HCT116 (cell line): Measurements from ENCODE around the gene ZYG11B. TPM values are rescaled to one million over a fixed set of nuclear protein-coding genes. Genes with fewer than 3 reads are reported as not detected.

Experiments used
- ATAC-seq: fragments of 200-7000 bp; cut with Tn5 transposase; 2 replicates; pipeline ENCODE4 v1.9.1; 2020; ENCODE audit warnings: mild to moderate bottlenecking, moderate library complexity
- BruUV-seq: library from RNA; stranded (reverse); fragments of 400-500 nt; replicated peaks from 2 replicates; lab custom pipeline; 2021; lab: Mats Ljungman, UMichigan
- CTCF ChIA-PET: fragments of 300-600 bp; sonication (Branson Sonifier 250); formaldehyde crosslinking; loops from one replicate; lab custom pipeline; 2021; ENCODE audit warnings: antibody characterized with exemption; lab: Charles Lee
- POLR2A ChIA-PET: fragments of 300-600, 350-600 bp; sonication (Branson Sonifier 250); formaldehyde crosslinking; loops from one replicate; lab custom pipeline; 2021; ENCODE audit warnings: antibody characterized with exemption; lab: Charles Lee
- RAD21 ChIA-PET, 2 experiments: fragments of 300-600 bp; sonication (Branson Sonifier 250); formaldehyde crosslinking; loops; one replicate each; lab custom pipeline; 2023; ENCODE audit warnings: low total read pairs in 2 of 2; ENCODE audit not compliant: uncharacterized antibody in 2 of 2, unreplicated experiment in 2 of 2, low non-redundant PET in 1 of 2; lab: Charles Lee
- DNase-seq: peaks from one replicate; pipeline ENCODE4 v3.0.0-alpha.2; 2010; ENCODE audit warnings: low read depth, low spot score
- H2AFZ ChIP-seq: fragments of 200-600 bp; shearing (Covaris generic), sonication (generic); 2 replicates; pipeline ENCODE4 v1.6.1; 2017; ENCODE audit warnings: low read depth, mixed run types, mixed read lengths, antibody characterized with exemption, low read length; ENCODE audit not compliant: poor library complexity, severe bottlenecking
- H3K27ac ChIP-seq: 2 replicates; pipeline ENCODE4 v1.5.1; 2012; ENCODE audit warnings: low read depth, low read length
- H3K27me3 ChIP-seq: fragments of 200-600 bp; sonication (generic); 2 replicates; pipeline ENCODE4 v1.6.1; 2016; ENCODE audit warnings: mixed run types, low read length, mixed read lengths; ENCODE audit not compliant: insufficient read depth
- H3K36me3 ChIP-seq, 2 experiments: fragments of 200-500 bp in 1 of 2; fragments of 200-600 bp in 1 of 2; sonication (Bioruptor generic) in 1 of 2; sonication (generic) in 1 of 2; 2 replicates each; pipeline versions ENCODE4 v1.5.1 to v1.6.1; 2014 to 2016; ENCODE audit warnings: low read length in 2 of 2, inconsistent platforms in 1 of 2, mixed read lengths in 1 of 2, mixed run types in 1 of 2; ENCODE audit not compliant: insufficient read depth in 2 of 2, control insufficient read depth in 1 of 2
- H3K4me1 ChIP-seq, 2 experiments: fragments of 200-600 bp in 1 of 2; sonication (generic) in 1 of 2; 2 replicates each; pipeline versions ENCODE4 v1.5.1 to v1.6.1; 2012 to 2017; ENCODE audit warnings: low read length in 2 of 2, inconsistent platforms in 1 of 2, mild to moderate bottlenecking in 1 of 2, mixed read lengths in 1 of 2, mixed run types in 1 of 2, moderate library complexity in 1 of 2; ENCODE audit not compliant: insufficient read depth in 2 of 2, control insufficient read depth in 1 of 2
- H3K4me2 ChIP-seq: fragments of 200-600 bp; sonication (generic); 2 replicates; pipeline ENCODE4 v1.6.1; 2017; ENCODE audit warnings: mixed run types, low read length, mixed read lengths
- H3K4me3 ChIP-seq, 2 experiments: fragments of 200-600 bp in 1 of 2; sonication (generic) in 1 of 2; replicated peaks in 1 of 2; 2 replicates each; pipeline ENCODE4 v1.5.1; 2011 to 2016; ENCODE audit warnings: low read length in 2 of 2, control low read depth in 1 of 2, low read depth in 1 of 2, mild to moderate bottlenecking in 1 of 2, mixed read lengths in 1 of 2, mixed run types in 1 of 2
- H3K79me2 ChIP-seq: fragments of 200-600 bp; sonication (generic); 2 replicates; pipeline ENCODE4 v1.6.1; 2017; ENCODE audit warnings: mild to moderate bottlenecking, mixed run types, low read length, moderate library complexity, mixed read lengths; ENCODE audit not compliant: insufficient read depth
- H3K9ac ChIP-seq: fragments of 200-600 bp; sonication (generic); 2 replicates; pipeline ENCODE4 v1.6.1; 2016; ENCODE audit warnings: low read length, mixed read lengths
- H3K9me2 ChIP-seq: fragments of 200-600 bp; sonication (generic), shearing (Covaris generic); 2 replicates; pipeline ENCODE4 v1.6.1; 2017; ENCODE audit warnings: mixed run types, mild to moderate bottlenecking, moderate library complexity; ENCODE audit not compliant: insufficient read depth
- H3K9me3 ChIP-seq, 2 experiments: fragments of 200-500 bp in 1 of 2; fragments of 200-600 bp in 1 of 2; sonication (Bioruptor generic) in 1 of 2; sonication (generic) in 1 of 2; 2 replicates each; pipeline ENCODE4 v1.6.1; 2014 to 2017; ENCODE audit warnings: low read length in 2 of 2, mixed read lengths in 2 of 2, inconsistent platforms in 1 of 2, low read depth in 1 of 2, mild to moderate bottlenecking in 1 of 2, mixed run types in 1 of 2, moderate library complexity in 1 of 2; ENCODE audit not compliant: control insufficient read depth in 1 of 2, insufficient read depth in 1 of 2
- H4K20me1 ChIP-seq: fragments of 200-600 bp; sonication (generic), shearing (Covaris generic); 2 replicates; pipeline ENCODE4 v1.6.1; 2017; ENCODE audit warnings: mixed run types, mild to moderate bottlenecking, moderate library complexity; ENCODE audit not compliant: insufficient read depth
- CBX3 ChIP-seq: IDR thresholded peaks from 2 replicates; pipeline ENCODE4 v1.6.1; 2012; ENCODE audit warnings: low read depth
- EGR1 ChIP-seq: IDR thresholded peaks from 2 replicates; pipeline ENCODE4 v1.6.1; 2012; ENCODE audit warnings: low read depth
- ELF1 ChIP-seq: IDR thresholded peaks from 2 replicates; pipeline ENCODE4 v1.6.1; 2012; ENCODE audit warnings: low read depth, borderline replicate concordance
- EZH2 ChIP-seq: fragments of 200-600 bp; sonication (generic); IDR thresholded peaks from 2 replicates; pipeline ENCODE4 v1.6.1; 2017; ENCODE audit warnings: antibody characterized with exemption, mixed run types
- EZH2phosphoT487 ChIP-seq: fragments of 200-600 bp; IDR thresholded peaks from 2 replicates; pipeline ENCODE4 v1.6.1; 2018; ENCODE audit warnings: antibody characterized with exemption, borderline replicate concordance
- FOSL1 ChIP-seq: IDR thresholded peaks from 2 replicates; pipeline ENCODE4 v1.6.1; 2012; ENCODE audit warnings: low read depth
- JUND ChIP-seq: IDR thresholded peaks from 2 replicates; pipeline ENCODE4 v1.6.1; 2012
- POLR2A ChIP-seq: IDR thresholded peaks from 2 replicates; pipeline ENCODE4 v1.7.0; 2011; ENCODE audit warnings: borderline replicate concordance; ENCODE audit not compliant: insufficient read depth, insufficient read length; ENCODE audit errors: extremely low read depth
- POLR2AphosphoS5 ChIP-seq: IDR thresholded peaks from 2 replicates; pipeline ENCODE4 v1.6.1; 2011; ENCODE audit warnings: mild to moderate bottlenecking, low read depth, low read length, moderate library complexity
- RAD21 ChIP-seq: IDR thresholded peaks from 2 replicates; pipeline ENCODE4 v1.6.1; 2012; ENCODE audit warnings: low read depth, mild to moderate bottlenecking
- SIN3A ChIP-seq: IDR thresholded peaks from 2 replicates; pipeline ENCODE4 v1.6.1; 2012; ENCODE audit warnings: low read depth
- SP1 ChIP-seq: IDR thresholded peaks from 2 replicates; pipeline ENCODE4 v1.6.1; 2012; ENCODE audit warnings: low read depth
- SRF ChIP-seq: IDR thresholded peaks from 2 replicates; pipeline ENCODE4 v1.6.1; 2012; ENCODE audit warnings: low read depth
- TCF7L2 ChIP-seq: IDR thresholded peaks from 2 replicates; pipeline ENCODE4 v1.7.0; 2011; ENCODE audit warnings: borderline replicate concordance, inconsistent platforms; ENCODE audit not compliant: insufficient read depth, insufficient read length; ENCODE audit errors: extremely low read depth
- YY1 ChIP-seq: IDR thresholded peaks from 2 replicates; pipeline ENCODE4 v1.6.1; 2011; ENCODE audit warnings: low read length, low read depth, moderate library complexity, mild to moderate bottlenecking; ENCODE audit not compliant: insufficient replicate concordance; ENCODE audit errors: extremely low read depth
- ZNF274 ChIP-seq: fragments of 200-500 bp; sonication (Bioruptor generic); IDR thresholded peaks from 2 replicates; pipeline ENCODE4 v1.6.1; 2014; ENCODE audit warnings: mild to moderate bottlenecking, low read depth, low read length, inconsistent platforms
- intact Hi-C: fragments of 100-400 bp; cut with micrococcal nuclease; formaldehyde crosslinking; loops from 2 replicates; pipeline ENCODE4 v1.10.0; 2022
- total RNA-seq: library from RNA; stranded (reverse); gene quantifications from one replicate; pipeline ENCODE4 v1.2.1, GENCODE V29; 2021; ENCODE audit not compliant: unreplicated experiment
- TF ChIP-seq, protein P1 (sequence below): IDR thresholded peaks from 2 replicates; pipeline ENCODE4 v1.6.1; 2011; ENCODE audit warnings: mild to moderate bottlenecking, low read length, moderate library complexity; ENCODE audit not compliant: insufficient replicate concordance; ENCODE audit errors: extremely low read depth
- TF ChIP-seq, protein P2 (sequence below): IDR thresholded peaks from 2 replicates; pipeline ENCODE4 v1.6.1; 2012
- TF ChIP-seq, protein P3 (sequence below): IDR thresholded peaks from 2 replicates; pipeline ENCODE4 v1.6.1; 2012; ENCODE audit warnings: low read depth

The ZYG11B gene
- total RNA-seq, 1 experiment from 2014 or later, result 20.7 TPM

DNA sequence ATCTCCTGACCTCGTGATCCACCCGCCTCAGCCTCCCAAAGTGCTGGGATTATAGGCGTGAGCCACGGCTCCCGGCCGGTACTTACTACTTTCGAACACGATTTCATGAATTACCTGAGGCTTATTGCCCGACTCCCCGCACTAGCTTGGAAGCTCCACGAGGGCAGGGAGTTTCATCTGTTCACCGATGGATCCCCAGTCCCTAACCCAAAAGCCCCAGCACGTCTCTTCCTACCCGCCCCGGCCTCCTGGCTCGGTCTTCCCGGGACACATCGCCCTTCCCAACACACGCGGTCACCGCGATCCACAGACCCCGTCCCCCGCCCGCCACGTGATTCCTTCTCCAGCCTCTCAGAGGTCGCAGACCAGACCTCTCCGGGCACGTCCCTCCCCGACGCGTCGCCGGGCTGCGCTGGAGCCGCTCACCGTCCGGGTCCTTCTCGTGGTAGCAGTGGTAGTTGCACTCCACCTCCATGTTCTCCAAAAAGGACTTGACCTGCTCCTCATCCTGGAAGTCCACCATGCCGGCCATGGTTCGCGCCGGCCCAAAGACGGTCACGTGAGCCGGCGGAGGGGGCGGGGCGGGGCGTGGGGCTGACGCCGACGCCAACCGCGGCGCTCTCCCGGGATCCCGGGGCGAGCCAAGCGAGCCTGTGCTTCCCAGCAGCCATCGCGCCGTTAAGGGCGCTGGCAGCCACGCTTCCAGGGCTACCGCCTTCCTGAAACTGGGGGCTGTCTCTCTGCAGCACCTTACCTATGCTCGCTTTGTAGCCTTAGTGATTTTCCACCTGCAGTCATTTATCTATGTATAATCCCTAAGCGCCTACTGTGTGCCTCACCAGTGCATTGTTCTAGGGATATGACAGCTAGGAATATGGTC is 28.2 kb upstream of the ZYG11B start, which contains the start of gene COA7:
Gene COA7, minus strand, starts transcription at position 553 of the 880 bp plus-strand sequence. Its CDS starts 21 bp downstream, at position 532.
- H3K79me2 ChIP-seq, result peaks cover 56% of the 10 kb centered on the region
- RAD21 ChIA-PET, result no interaction called here
- intact Hi-C loops, result no loop called here
- peaks cover 0 to 2% of the 10 kb centered on the region in 2 experiments; a peak in 2 of 4 replicates for H3K36me3 ChIP-seq
- no TSS peak for BruUV-seq
- peak; percentile 77 for ATAC-seq
- H3K4me2 ChIP-seq, result peak within 1 kb of the TSS; percentile 71
- POLR2A ChIA-PET, result no interaction called here
- peak within 1 kb of the TSS; percentile 8 for H2AFZ ChIP-seq
- H3K9me3 ChIP-seq, result no peaks in the 10 kb centered on the region
- no peaks in the 10 kb centered on the region for H3K27me3 ChIP-seq
- H3K9ac ChIP-seq, result peak within 1 kb of the TSS; percentile 94
- H3K4me1 ChIP-seq, result peaks cover 5 to 32% of the 10 kb centered on the region in 2 experiments; a peak in 3 of 4 replicates
- H4K20me1 ChIP-seq, result no peaks in the 10 kb centered on the region
- H3K9me2 ChIP-seq, result no peaks in the 10 kb centered on the region
- peak within 1 kb of the TSS; percentile 78 for H3K27ac ChIP-seq
- peak; percentile 62 for DNase-seq
- H3K4me3 ChIP-seq, result peak within 1 kb of the TSS; percentile 77 to 82
- CTCF ChIA-PET, result interaction anchor here (1.9 kb wide), 1 partner anchor 12 kb away, joined by 10 read pairs; no protein-coding TSS in a partner anchor
- no peak for TF ChIP-seq RAD21
- no peak; the same call in 1 of the 2 replicates for TF ChIP-seq SP1
- TF ChIP-seq ZNF274, result no peak
- TF ChIP-seq EGR1, result peak; percentile 60
- peak; percentile 73; the same call in 1 of the 2 replicates for TF ChIP-seq CBX3
- TF ChIP-seq SRF, result no peak
- peak; percentile 48; the same call in 1 of the 2 replicates for TF ChIP-seq SIN3A
- peak; percentile 89 for TF ChIP-seq POLR2AphosphoS5
- peak; percentile 87 for TF ChIP-seq YY1
- TF ChIP-seq POLR2A, result peak; percentile 87
- no peak for TF ChIP-seq TCF7L2
- TF ChIP-seq EZH2, result no peak
- TF ChIP-seq, protein P1, sequence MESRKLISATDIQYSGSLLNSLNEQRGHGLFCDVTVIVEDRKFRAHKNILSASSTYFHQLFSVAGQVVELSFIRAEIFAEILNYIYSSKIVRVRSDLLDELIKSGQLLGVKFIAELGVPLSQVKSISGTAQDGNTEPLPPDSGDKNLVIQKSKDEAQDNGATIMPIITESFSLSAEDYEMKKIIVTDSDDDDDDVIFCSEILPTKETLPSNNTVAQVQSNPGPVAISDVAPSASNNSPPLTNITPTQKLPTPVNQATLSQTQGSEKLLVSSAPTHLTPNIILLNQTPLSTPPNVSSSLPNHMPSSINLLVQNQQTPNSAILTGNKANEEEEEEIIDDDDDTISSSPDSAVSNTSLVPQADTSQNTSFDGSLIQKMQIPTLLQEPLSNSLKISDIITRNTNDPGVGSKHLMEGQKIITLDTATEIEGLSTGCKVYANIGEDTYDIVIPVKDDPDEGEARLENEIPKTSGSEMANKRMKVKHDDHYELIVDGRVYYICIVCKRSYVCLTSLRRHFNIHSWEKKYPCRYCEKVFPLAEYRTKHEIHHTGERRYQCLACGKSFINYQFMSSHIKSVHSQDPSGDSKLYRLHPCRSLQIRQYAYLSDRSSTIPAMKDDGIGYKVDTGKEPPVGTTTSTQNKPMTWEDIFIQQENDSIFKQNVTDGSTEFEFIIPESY, result no peak
- no peak for TF ChIP-seq FOSL1
- TF ChIP-seq, protein P2, sequence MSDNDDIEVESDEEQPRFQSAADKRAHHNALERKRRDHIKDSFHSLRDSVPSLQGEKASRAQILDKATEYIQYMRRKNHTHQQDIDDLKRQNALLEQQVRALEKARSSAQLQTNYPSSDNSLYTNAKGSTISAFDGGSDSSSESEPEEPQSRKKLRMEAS, result peak; percentile 99
- no peak; the same call in 1 of the 2 replicates for TF ChIP-seq ELF1
- TF ChIP-seq, protein P3, sequence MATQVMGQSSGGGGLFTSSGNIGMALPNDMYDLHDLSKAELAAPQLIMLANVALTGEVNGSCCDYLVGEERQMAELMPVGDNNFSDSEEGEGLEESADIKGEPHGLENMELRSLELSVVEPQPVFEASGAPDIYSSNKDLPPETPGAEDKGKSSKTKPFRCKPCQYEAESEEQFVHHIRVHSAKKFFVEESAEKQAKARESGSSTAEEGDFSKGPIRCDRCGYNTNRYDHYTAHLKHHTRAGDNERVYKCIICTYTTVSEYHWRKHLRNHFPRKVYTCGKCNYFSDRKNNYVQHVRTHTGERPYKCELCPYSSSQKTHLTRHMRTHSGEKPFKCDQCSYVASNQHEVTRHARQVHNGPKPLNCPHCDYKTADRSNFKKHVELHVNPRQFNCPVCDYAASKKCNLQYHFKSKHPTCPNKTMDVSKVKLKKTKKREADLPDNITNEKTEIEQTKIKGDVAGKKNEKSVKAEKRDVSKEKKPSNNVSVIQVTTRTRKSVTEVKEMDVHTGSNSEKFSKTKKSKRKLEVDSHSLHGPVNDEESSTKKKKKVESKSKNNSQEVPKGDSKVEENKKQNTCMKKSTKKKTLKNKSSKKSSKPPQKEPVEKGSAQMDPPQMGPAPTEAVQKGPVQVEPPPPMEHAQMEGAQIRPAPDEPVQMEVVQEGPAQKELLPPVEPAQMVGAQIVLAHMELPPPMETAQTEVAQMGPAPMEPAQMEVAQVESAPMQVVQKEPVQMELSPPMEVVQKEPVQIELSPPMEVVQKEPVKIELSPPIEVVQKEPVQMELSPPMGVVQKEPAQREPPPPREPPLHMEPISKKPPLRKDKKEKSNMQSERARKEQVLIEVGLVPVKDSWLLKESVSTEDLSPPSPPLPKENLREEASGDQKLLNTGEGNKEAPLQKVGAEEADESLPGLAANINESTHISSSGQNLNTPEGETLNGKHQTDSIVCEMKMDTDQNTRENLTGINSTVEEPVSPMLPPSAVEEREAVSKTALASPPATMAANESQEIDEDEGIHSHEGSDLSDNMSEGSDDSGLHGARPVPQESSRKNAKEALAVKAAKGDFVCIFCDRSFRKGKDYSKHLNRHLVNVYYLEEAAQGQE, result no peak
- TF ChIP-seq EZH2phosphoT487, result no peak
- TF ChIP-seq JUND, result no peak
